Transverse colon (tissue), 4 donors: ENCODE measurements around the gene SDK1. TPM values are rescaled to one million over a fixed set of nuclear protein-coding genes. Genes with fewer than 3 reads are reported as not detected.

Experiments used
- DNase-seq: peaks from one replicate; pipeline ENCODE4 v3.0.0-alpha.2; 2019
- H3K27ac ChIP-seq, 4 donors: fragments of 200-600 bp; sonication (generic); 2 replicates each; pipeline ENCODE4 v1.5.1; 2016 to 2018; ENCODE audit warnings: inconsistent platforms in 4 of 4
- H3K27me3 ChIP-seq: fragments of 200-600 bp; sonication (generic); 2 replicates; pipeline ENCODE4 v1.5.1; 2017; ENCODE audit warnings: inconsistent platforms
- H3K36me3 ChIP-seq, 4 donors: fragments of 200-600 bp; sonication (generic); 2 replicates each; pipeline ENCODE4 v1.5.1; 2017 to 2019; ENCODE audit warnings: inconsistent platforms in 4 of 4
- H3K4me1 ChIP-seq, 4 donors: fragments of 200-600 bp; sonication (generic); 2 replicates each; pipeline ENCODE4 v1.5.1; 2017 to 2020; ENCODE audit warnings: inconsistent platforms in 4 of 4
- H3K4me3 ChIP-seq, 4 donors: fragments of 200-600 bp; sonication (generic); 1 replicate in 1 of 4; 2 replicates in 3 of 4; pipeline versions ENCODE4 v1.5.1 to v1.6.1; 2017 to 2019; ENCODE audit warnings: inconsistent platforms in 4 of 4
- H3K9me3 ChIP-seq, 2 donors: fragments of 200-600 bp; sonication (generic); 2 replicates each; pipeline ENCODE4 v1.5.1; 2017 to 2019; ENCODE audit warnings: inconsistent platforms in 2 of 2
- EP300 ChIP-seq: sonication (generic); formaldehyde crosslinking; IDR thresholded peaks from one replicate; pipeline ENCODE4 v1.6.1; 2017; ENCODE audit warnings: antibody characterized with exemption, low read depth
- POLR2A ChIP-seq: fragments of 450-650 bp; IDR thresholded peaks from one replicate; pipeline ENCODE4 v1.6.1; 2016; ENCODE audit warnings: antibody characterized with exemption, mild to moderate bottlenecking, moderate library complexity
- POLR2AphosphoS5 ChIP-seq, 3 donors: sonication (generic); formaldehyde crosslinking; IDR thresholded peaks; one replicate each; pipeline ENCODE4 v1.6.1; 2016; ENCODE audit warnings: antibody characterized with exemption in 3 of 3
- WGBS, 2 donors: methylation state at CpG; one replicate each; pipeline ENCODE4 v1.1.5; 2018; ENCODE audit warnings: low coverage in 1 of 2; 5-methylcytosine and 5-hydroxymethylcytosine counted together
- in situ Hi-C, 4 donors: fragments of 200-750 bp; cut with MboI; loops; one replicate each; pipeline versions ENCODE4 v1.15.0 to v1.15.1; 2017; ENCODE audit warnings: low sequenced_read_pairs in 3 of 4, low pct_ligation_motif_present in 1 of 4, low pct_unique_long_range_greater_than_20kb in 1 of 4
- intact Hi-C: fragments of 100-400 bp; cut with DNase I; formaldehyde crosslinking; loops from one replicate; pipeline ENCODE4 v1.15.1; 2023; ENCODE audit warnings: low total_unique reads
- total RNA-seq, 4 donors: library from RNA; depleted of rRNA; stranded (reverse); fragments of >200 nt; gene quantifications; one replicate each; pipeline ENCODE4 v1.1.0, GENCODE V29; 2016
- TF ChIP-seq, protein P1 (sequence below), 5 experiments: fragments of 200-600 bp in 3 of 5; fragments of 450-650 bp in 2 of 5; sonication (generic) in 3 of 5; IDR thresholded peaks; 1 replicate in 2 of 5; 2 replicates in 3 of 5; pipeline ENCODE4 v1.5.1; 2016 to 2017; ENCODE audit warnings: antibody characterized with exemption in 5 of 5, inconsistent platforms in 3 of 5, mild to moderate bottlenecking in 2 of 5, moderate library complexity in 1 of 5

SDK1 gene
- total RNA-seq, 4 donors from 2014 or later, result 4.0 to 8.6 (median 5.4) TPM

- Histone ChIP-seq H3K4me1 (peaks cover 0 to 7% (median 0%) of the 10 kb centered on the region in 4 donors), H3K27me3 (no peaks in the 10 kb centered on the region), H3K27ac (no peak overlapping the region), H3K36me3 (no peaks in the 10 kb centered on the region), H3K4me3 (no peak overlapping the region), H3K9me3 (no peaks in the 10 kb centered on the region)
- TF ChIP-seq, protein P1, sequence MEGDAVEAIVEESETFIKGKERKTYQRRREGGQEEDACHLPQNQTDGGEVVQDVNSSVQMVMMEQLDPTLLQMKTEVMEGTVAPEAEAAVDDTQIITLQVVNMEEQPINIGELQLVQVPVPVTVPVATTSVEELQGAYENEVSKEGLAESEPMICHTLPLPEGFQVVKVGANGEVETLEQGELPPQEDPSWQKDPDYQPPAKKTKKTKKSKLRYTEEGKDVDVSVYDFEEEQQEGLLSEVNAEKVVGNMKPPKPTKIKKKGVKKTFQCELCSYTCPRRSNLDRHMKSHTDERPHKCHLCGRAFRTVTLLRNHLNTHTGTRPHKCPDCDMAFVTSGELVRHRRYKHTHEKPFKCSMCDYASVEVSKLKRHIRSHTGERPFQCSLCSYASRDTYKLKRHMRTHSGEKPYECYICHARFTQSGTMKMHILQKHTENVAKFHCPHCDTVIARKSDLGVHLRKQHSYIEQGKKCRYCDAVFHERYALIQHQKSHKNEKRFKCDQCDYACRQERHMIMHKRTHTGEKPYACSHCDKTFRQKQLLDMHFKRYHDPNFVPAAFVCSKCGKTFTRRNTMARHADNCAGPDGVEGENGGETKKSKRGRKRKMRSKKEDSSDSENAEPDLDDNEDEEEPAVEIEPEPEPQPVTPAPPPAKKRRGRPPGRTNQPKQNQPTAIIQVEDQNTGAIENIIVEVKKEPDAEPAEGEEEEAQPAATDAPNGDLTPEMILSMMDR (IDR thresholded peaks at IDR 0.05), result no peak
- TF ChIP-seq EP300 (no peak), POLR2AphosphoS5 (IDR thresholded peaks at IDR 0.05) (no peak), POLR2A (no peak)
- in situ Hi-C loops (no loop called here), intact Hi-C loops (no loop called here)
- DNase-seq, result no peak
- WGBS, 2 donors, result 25 to 44% methylated on average over 1 to 3 of the region's 3 CpGs
Measured at GRCh38 chr7:3588341-3588740, 287.3 kb downstream of the SDK1 start.

DNA sequence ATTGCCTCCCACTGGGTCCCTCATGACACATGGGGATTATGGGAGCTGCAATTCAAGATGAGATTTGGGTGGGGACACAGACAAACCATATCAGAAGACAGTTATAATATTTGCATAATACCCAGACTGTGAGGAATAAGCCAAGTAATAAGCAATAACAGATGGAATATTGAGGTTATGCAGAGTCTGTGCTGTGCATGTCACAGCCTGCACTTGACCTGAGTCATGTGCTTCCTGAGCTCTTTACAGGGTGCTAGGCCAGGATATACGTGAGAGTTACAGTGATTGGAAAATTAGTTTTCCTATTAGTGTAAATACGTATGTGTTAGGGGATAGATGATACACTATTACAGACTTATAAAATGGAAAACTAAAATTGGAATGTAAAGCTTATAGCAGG lies 288.7 kb downstream of the SDK1 start:
- intact Hi-C loops (no loop called here), in situ Hi-C loops (no loop called here)
- H3K4me3 ChIP-seq, result no peak overlapping the region
- H3K27me3 ChIP-seq, result no peaks in the 10 kb centered on the region
- no peak for DNase-seq
- H3K27ac ChIP-seq, result no peak overlapping the region
- no peaks in the 10 kb centered on the region for H3K9me3 ChIP-seq
- TF ChIP-seq EP300 (no peak), POLR2A (no peak), POLR2AphosphoS5 (IDR thresholded peaks at IDR 0.05) (no peak)
- TF ChIP-seq, protein P1 (IDR thresholded peaks at IDR 0.05), result no peak
- 69 to 85% methylated on average over 2 of the region's 2 CpGs for WGBS, 2 donors
- H3K4me1 ChIP-seq, result peaks cover 0 to 7% (median 0%) of the 10 kb centered on the region in 4 donors
- H3K36me3 ChIP-seq, result no peaks in the 10 kb centered on the region

GRCh38 chr7:3591219-3591618 lies 290.2 kb downstream of the SDK1 start:
- no peaks in the 10 kb centered on the region for H3K36me3 ChIP-seq
- H3K9me3 ChIP-seq, result no peaks in the 10 kb centered on the region
- no peak overlapping the region for H3K4me3 ChIP-seq
- TF ChIP-seq, protein P1 (IDR thresholded peaks at IDR 0.05), result no peak
- TF ChIP-seq POLR2A (no peak), EP300 (no peak), POLR2AphosphoS5 (IDR thresholded peaks at IDR 0.05) (no peak)
- intact Hi-C loops, result no loop called here
- in situ Hi-C loops, result no loop called here
- peaks cover 0 to 7% (median 0%) of the 10 kb centered on the region in 4 donors for H3K4me1 ChIP-seq
- no peak overlapping the region for H3K27ac ChIP-seq
- 59 to 71% methylated on average over 3 to 4 of the region's 4 CpGs for WGBS, 2 donors
- no peaks in the 10 kb centered on the region for H3K27me3 ChIP-seq
- DNase-seq, result no peak

DNA sequence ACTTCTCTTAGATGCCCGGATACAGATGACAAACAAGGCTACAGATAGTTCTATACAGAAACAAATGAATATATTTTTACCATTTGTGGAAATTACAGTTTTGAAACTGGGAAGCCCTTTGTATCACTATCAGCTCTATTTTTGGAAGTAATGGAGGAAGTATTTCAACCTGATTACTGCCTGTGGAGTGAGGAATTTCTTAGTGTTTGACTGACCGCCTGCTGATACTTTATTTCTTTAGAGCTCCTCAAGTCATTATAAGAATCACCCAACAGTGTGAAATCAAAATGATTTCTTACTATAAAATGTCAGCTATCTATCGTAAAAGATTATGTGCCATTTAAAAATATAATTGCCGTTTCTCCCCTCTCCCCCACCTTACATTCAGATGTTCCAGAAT lies 290.9 kb downstream of the SDK1 start:
- in situ Hi-C loops (no loop called here), intact Hi-C loops (no loop called here)
- no peak for DNase-seq
- Histone ChIP-seq H3K4me1 (peaks cover 0 to 7% (median 0%) of the 10 kb centered on the region in 4 donors), H3K4me3 (no peak overlapping the region), H3K36me3 (no peaks in the 10 kb centered on the region), H3K9me3 (no peaks in the 10 kb centered on the region), H3K27me3 (no peaks in the 10 kb centered on the region), H3K27ac (no peak overlapping the region)
- TF ChIP-seq, protein P1 (IDR thresholded peaks at IDR 0.05), result no peak
- TF ChIP-seq EP300 (no peak), POLR2A (no peak), POLR2AphosphoS5 (IDR thresholded peaks at IDR 0.05) (no peak)
- 66 to 76% methylated on average over 4 of the region's 4 CpGs for WGBS, 2 donors
